GM23338 (cell line): ENCODE data around the gene RBP7. TPM values are rescaled to one million over a fixed set of nuclear protein-coding genes. Genes with fewer than 3 reads are reported as not detected.

Experiments used
- ATAC-seq: fragments of 200-7000 bp; cut with Tn5 transposase; 3 replicates; pipeline ENCODE4 v1.9.1; 2020
- DNase-seq: peaks from one replicate; pipeline ENCODE4 v3.0.0-alpha.2; 2015; ENCODE audit warnings: low spot score
- H2AFZ ChIP-seq: fragments of 200-600 bp; sonication (generic); 2 replicates; pipeline ENCODE4 v1.8.0; 2016; ENCODE audit warnings: antibody characterized with exemption, mild to moderate bottlenecking, moderate library complexity
- H3F3A ChIP-seq: fragments of 200-600 bp; sonication (generic); replicated peaks from 2 replicates; pipeline ENCODE4 v1.8.0; 2017; ENCODE audit warnings: antibody characterized with exemption, mixed run types, low read depth
- H3K27ac ChIP-seq: fragments of 200-600 bp; sonication (generic); 2 replicates; pipeline ENCODE4 v1.6.1; 2016; ENCODE audit warnings: low read depth
- H3K27me3 ChIP-seq: fragments of 200-600 bp; sonication (generic); 2 replicates; pipeline ENCODE4 v1.8.0; 2016; ENCODE audit warnings: mild to moderate bottlenecking, mixed run types, moderate library complexity; ENCODE audit not compliant: insufficient read depth
- H3K36me3 ChIP-seq: fragments of 200-600 bp; sonication (generic); 2 replicates; pipeline ENCODE4 v1.8.0; 2016; ENCODE audit warnings: mild to moderate bottlenecking; ENCODE audit not compliant: insufficient read depth
- H3K4me1 ChIP-seq: fragments of 200-600 bp; sonication (generic); 2 replicates; pipeline ENCODE4 v1.8.0; 2016; ENCODE audit warnings: mild to moderate bottlenecking, moderate library complexity; ENCODE audit not compliant: insufficient read depth
- H3K4me2 ChIP-seq: fragments of 200-600 bp; sonication (generic); 2 replicates; pipeline ENCODE4 v1.7.1; 2017; ENCODE audit warnings: mixed run types
- H3K4me3 ChIP-seq: fragments of 200-600 bp; sonication (generic); 2 replicates; pipeline ENCODE4 v1.6.1; 2016; ENCODE audit warnings: mixed run types
- H3K79me2 ChIP-seq: fragments of 200-600 bp; sonication (generic); replicated peaks from 2 replicates; pipeline ENCODE4 v1.8.0; 2017; ENCODE audit warnings: mild to moderate bottlenecking; ENCODE audit not compliant: insufficient read depth
- H3K9me2 ChIP-seq: fragments of 200-600 bp; sonication (generic); 2 replicates; pipeline ENCODE4 v1.8.0; 2017; ENCODE audit not compliant: insufficient read depth
- H4K20me1 ChIP-seq: fragments of 200-600 bp; sonication (generic); replicated peaks from 2 replicates; pipeline ENCODE4 v1.8.0; 2017; ENCODE audit warnings: mild to moderate bottlenecking; ENCODE audit not compliant: insufficient read depth
- H3K27ac Mint-ChIP-seq: 2 replicates; pipeline ENCODE4 v1.8.0; 2020; ENCODE audit warnings: inconsistent platforms, mild to moderate bottlenecking, moderate library complexity, mixed read lengths
- H3K27me3 Mint-ChIP-seq: 3 replicates; pipeline ENCODE4 v1.8.0; 2022; ENCODE audit warnings: low read depth, mild to moderate bottlenecking, moderate library complexity, mixed read lengths, inconsistent platforms; ENCODE audit not compliant: insufficient read depth, poor library complexity
- H3K36me3 Mint-ChIP-seq: 3 replicates; pipeline ENCODE4 v1.8.0; 2021; ENCODE audit warnings: low read depth, mild to moderate bottlenecking, inconsistent platforms, moderate library complexity, mixed read lengths
- H3K4me1 Mint-ChIP-seq: 3 replicates; pipeline ENCODE4 v1.8.0; 2020; ENCODE audit warnings: mild to moderate bottlenecking, inconsistent platforms, mixed read lengths
- H3K4me3 Mint-ChIP-seq: 3 replicates; pipeline ENCODE4 v1.8.0; 2021; ENCODE audit warnings: moderate library complexity, mild to moderate bottlenecking, inconsistent platforms, mixed read lengths
- H3K9me3 Mint-ChIP-seq: 3 replicates; pipeline ENCODE4 v1.8.0; 2020; ENCODE audit warnings: moderate library complexity, mild to moderate bottlenecking, inconsistent platforms, mixed read lengths
- CREB1 ChIP-seq: fragments of 250-450 bp; sonication (Bioruptor Pico); IDR thresholded peaks from 2 replicates; pipeline ENCODE4 v1.5.0; 2020; ENCODE audit warnings: low read depth, mild to moderate bottlenecking, moderate library complexity
- ETS1 ChIP-seq: IDR thresholded peaks from 2 replicates; pipeline ENCODE4 v1.6.1; 2016; ENCODE audit warnings: antibody characterized with exemption
- NANOG ChIP-seq: IDR thresholded peaks from 2 replicates; pipeline ENCODE4 v1.6.1; 2016; ENCODE audit warnings: antibody characterized with exemption, borderline replicate concordance
- REST ChIP-seq: IDR thresholded peaks from one replicate; pipeline ENCODE4 v1.6.1; 2018; ENCODE audit warnings: antibody characterized with exemption; ENCODE audit not compliant: unreplicated experiment
- ZNF114 ChIP-seq: fragments of 250-450 bp; sonication (Bioruptor Pico); IDR thresholded peaks from 2 replicates; pipeline ENCODE4 v1.5.0; 2020; ENCODE audit warnings: mild to moderate bottlenecking, moderate library complexity
- ZNF331 ChIP-seq: fragments of 250-450 bp; sonication (Bioruptor Pico); IDR thresholded peaks from 2 replicates; pipeline ENCODE4 v1.5.0; 2020; ENCODE audit warnings: low read depth, mild to moderate bottlenecking, moderate library complexity
- ZNF462 ChIP-seq: fragments of 250-450 bp; sonication (Bioruptor Pico); IDR thresholded peaks from 2 replicates; pipeline ENCODE4 v1.5.0; 2020; ENCODE audit warnings: mild to moderate bottlenecking, moderate library complexity
- polyA plus RNA-seq: library from polyadenylated mRNA; unstranded; fragments of >200 nt; fragmentation: Nextera tagmentation; extraction: Ambion mirVana; gene quantifications from 2 replicates; pipeline ENCODE4 v1.2.1, GENCODE V29; 2016
- total RNA-seq: library from RNA; depleted of rRNA; stranded (reverse); fragments of >200 nt; shearing (Covaris generic); gene quantifications from 2 replicates; pipeline ENCODE4 v1.2.3, GENCODE V29; 2014

RBP7 gene
- total and polyA plus RNA-seq, 2 experiments from 2014 or later: 3.2 to 16.7 TPM

DNA sequence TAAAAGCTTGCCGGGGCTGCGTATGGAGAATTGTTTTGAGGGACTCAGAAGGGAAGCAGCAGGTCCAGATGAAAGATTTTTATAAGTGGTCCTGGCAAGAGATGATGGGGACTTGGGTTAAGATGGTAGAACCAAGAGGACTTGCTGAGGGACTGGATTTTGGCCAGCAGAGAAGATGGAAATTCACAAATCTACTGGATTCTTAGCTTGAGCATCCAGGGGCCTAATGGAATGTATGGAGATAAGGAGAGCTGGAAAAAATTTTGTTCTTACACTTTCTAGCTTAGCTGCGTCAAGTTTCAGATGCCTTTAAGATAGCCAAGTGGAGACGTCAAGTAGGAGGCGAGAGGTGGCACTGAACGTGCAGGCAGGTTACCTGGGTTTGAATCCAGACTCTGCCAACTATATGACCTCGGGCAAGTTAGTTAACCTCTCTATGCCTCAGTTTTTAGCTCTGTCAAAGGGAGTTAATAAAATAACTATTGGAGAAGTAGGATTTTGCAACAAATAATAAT lies 3.4 kb upstream of the RBP7 start (continued):
- TF ChIP-seq ZNF462 (CRISPR knock-in tag): no peak
- no peak for TF ChIP-seq ZNF114 (CRISPR knock-in tag)

DNA sequence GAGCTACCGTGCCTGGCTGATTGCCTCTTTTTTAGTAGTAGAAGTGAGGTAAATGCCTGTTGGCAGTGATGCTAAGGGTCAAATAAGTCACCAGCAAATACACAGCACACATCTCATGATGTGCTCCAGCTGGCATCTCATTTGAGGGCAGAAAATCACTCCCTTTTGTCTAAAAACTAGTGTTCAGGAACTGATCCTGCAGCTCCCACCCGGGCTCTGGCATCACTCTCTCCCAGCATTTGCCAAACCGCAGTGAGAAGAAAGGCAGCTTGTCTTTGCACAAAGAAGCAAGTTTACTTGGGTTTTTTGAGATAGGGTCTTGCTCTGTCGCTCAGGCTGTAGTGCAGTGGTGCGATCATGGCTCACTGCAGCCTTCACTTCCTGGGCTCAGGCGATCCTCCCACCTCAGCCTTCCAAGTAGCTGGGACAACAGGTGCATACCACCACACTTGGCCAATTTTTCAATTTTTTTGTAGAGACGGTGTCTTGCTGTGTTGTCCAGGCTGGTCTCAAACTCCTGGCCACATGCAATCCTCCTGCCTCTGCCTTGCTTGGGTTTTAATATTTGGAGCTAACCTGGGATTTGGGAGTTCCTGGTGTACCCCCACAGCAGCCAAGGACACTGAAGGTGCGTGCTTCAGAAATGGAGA lies 4.1 kb downstream of the RBP7 start:
- Mint-ChIP-seq H3K4me3 (no peak overlapping the region), H3K4me1 (peaks cover 5% of the 10 kb centered on the region; the same call in 2 of the 3 replicates), H3K27ac (no peak overlapping the region), H3K27me3 (peaks cover 30% of the 10 kb centered on the region), H3K9me3 (no peaks in the 10 kb centered on the region; the same call in 1 of the 3 replicates), H3K36me3 (no peaks in the 10 kb centered on the region; the same call in 2 of the 3 replicates)
- no peaks in the 10 kb centered on the region for H3K4me1 ChIP-seq
- no peaks in the 10 kb centered on the region for H3K79me2 ChIP-seq
- no peaks in the 10 kb centered on the region for H4K20me1 ChIP-seq
- no peaks in the 10 kb centered on the region for H3K36me3 ChIP-seq
- DNase-seq (no peak), ATAC-seq (no peak)
- no peaks in the 10 kb centered on the region for H3K9me2 ChIP-seq
- no peak overlapping the region for H2AFZ ChIP-seq
- H3K27ac ChIP-seq: no peak overlapping the region
- peaks cover 9% of the 10 kb centered on the region; the same call in 1 of the 2 replicates for H3F3A ChIP-seq
- H3K4me3 ChIP-seq: no peak overlapping the region
- no peak overlapping the region for H3K4me2 ChIP-seq
- peaks cover 34% of the 10 kb centered on the region for H3K27me3 ChIP-seq
- TF ChIP-seq ZNF331 (CRISPR knock-in tag): no peak
- TF ChIP-seq REST: no peak
- no peak for TF ChIP-seq ETS1
- no peak for TF ChIP-seq CREB1 (CRISPR knock-in tag)
- TF ChIP-seq ZNF114 (CRISPR knock-in tag): no peak
- no peak for TF ChIP-seq NANOG
